ENCODE data around the gene DEF6.

DEF6 gene

DNA sequence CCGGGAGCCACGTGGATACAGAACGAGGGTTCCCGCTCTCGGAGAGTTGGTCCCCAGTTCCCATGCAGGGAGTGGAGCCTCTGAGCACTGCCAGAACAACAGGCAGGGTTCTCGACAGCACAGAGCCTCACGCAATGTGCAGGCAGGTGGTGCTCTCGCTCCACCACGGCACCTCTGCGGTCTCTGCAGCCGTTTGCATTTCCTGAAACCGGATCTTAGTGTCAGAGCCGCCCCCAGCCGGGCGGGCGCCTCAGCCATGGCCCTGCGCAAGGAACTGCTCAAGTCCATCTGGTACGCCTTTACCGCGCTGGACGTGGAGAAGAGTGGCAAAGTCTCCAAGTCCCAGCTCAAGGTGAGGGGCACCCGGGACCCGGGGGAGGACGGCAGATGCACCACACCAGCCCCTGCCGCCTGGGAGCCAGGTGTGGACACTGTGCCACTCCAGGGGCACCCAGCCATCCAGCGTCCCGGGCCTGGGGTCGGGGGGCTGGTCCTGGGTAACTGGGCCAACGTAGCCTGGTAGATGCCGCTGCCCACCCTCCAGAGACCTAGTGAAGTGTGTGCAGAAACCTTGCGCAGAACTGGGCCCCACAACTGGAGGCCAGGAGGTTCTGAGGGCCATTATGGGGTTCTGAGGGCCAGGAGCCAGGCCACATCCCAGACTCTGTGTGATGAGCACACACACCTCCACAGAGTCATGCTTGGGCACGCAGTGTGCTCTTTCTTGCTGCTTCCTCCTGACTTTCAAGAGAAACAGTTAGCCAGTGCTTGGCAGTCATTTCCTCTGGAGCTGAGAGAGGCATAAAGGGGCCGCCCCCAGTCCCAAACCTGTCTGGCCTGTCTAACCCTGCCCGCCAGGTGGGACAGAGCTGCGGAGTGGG is at the start of gene DEF6:
DEF6 (plus strand) TSS at position 218 of the 881 bp plus-strand sequence; CDS start at position 257, 39 bp downstream.
- DNase-seq = peak; percentile 44

DNA sequence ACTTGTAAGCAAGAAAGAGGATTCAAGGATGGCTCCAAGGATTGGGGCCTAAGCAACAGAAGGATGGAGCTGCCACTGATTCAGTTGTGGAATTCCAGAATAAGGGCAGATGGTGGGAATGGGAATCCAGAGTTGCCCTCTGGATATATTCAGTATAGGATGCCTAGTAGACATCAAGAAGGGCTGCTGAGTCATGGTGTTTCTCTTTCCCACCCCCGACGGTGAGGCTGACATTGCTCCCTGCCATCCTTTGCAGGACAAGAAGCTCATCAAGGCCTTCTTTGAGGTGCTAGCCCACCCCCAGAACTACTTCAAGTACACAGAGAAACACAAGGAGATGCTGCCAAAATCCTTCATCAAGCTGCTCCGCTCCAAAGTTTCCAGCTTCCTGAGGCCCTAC is 49.3 kb upstream of the DEF6 start:
- DNase-seq = no peak

- DNase-seq = no peak
These were observed 48.7 kb upstream of the DEF6 start for GRCh38 chr6:35248965-35249364.

DNA sequence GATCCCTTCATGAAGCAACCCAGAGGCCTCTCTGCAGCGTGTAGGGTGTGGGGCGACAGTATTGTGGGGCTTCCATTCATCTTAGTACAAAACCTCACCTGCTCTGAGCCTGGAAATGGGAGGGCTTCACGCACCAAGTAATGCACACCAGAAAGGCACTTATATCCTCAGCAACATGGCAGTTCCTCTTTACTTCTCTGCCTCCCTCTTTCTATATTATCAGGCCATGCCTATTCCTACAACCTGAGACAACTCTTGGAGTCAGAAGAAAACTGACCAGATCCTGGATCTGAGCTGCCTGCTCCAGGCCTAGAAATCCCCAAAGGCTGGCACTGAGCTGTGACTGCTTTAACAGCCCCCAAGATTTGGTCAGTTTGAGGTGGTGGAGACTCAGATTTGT is 45.7 kb upstream of the DEF6 start:
- no peak for DNase-seq

GRCh38 chr6:35253249-35253648 is 44.4 kb upstream of the DEF6 start:
- no peak for DNase-seq

DNA sequence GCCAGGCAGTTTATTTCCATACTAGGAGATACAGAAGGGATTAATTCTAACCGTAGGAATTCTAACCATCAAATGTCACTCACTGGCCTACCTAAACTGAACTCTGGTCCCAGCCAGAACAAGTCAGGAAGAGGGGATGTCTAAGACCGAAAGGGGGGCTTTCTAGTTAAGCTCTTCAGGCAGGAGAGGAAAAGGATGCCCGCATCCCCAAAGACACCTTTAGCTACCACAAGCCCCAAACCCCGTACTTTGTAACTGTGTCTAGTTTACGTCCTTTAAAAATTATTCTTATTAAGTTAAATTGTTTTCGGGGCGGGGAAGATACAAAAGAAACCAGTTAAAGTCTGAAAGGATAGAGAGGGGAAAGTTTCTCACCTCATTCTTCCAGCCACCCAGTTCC is 39.3 kb upstream of the DEF6 start:
- DNase-seq = no peak

DNA sequence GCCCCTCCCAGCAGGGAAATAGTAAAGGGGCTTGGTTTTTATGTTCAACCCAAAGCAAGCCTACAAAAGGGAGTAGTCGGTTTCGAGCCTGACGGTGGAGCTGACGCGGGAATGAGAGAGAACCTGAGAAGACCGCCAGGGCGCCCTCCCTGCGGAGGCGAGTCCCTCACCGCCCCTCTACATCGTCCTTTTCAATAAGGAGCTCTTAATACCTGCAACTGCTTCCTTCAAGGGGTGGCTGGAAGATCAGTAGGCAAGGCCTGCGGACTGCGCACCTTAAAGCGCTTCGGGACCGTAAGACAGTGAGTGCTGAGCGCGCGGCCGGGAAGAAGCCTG is 38.8 kb upstream of the DEF6 start:
- DNase-seq = no peak

- DNase-seq = peak; percentile 90
These were observed 38.2 kb upstream of the DEF6 start, which contains the start of gene ZNF76 for GRCh38 chr6:35259194-35259947. ZNF76 (plus strand) TSS chr6:35259735; CDS start chr6:35281152, 21,417 bp downstream.

DNA sequence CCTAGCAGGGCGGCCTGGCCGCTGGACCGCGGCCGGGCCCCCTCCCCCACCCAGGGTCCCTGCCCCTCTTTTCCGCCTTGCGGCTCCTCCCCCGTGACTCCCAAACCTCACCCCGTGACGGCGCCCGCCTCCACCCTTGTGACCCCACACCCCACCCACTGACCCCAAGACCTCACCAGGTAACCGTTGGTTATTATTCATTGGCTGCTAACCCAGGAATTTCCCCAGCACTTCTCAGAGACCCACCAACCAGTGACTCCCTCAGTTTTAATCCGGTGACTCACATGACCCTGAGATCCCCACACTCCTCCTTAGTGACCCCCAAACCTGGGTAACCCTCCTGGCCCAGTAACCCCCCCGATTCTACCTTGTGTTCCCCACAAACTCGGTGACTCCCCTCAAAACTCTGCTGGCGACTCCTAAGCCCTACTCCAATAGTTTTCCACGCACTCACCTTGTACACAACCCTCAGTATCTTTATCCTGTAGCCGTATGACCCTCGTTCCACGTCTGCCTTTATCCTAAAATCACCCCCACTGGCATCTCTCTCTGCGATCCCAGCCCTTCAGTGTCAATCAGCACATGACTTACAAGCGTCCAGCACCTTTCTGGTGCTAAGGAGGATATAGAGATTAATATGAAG is 37.5 kb upstream of the DEF6 start:
- DNase-seq = no peak

DNA sequence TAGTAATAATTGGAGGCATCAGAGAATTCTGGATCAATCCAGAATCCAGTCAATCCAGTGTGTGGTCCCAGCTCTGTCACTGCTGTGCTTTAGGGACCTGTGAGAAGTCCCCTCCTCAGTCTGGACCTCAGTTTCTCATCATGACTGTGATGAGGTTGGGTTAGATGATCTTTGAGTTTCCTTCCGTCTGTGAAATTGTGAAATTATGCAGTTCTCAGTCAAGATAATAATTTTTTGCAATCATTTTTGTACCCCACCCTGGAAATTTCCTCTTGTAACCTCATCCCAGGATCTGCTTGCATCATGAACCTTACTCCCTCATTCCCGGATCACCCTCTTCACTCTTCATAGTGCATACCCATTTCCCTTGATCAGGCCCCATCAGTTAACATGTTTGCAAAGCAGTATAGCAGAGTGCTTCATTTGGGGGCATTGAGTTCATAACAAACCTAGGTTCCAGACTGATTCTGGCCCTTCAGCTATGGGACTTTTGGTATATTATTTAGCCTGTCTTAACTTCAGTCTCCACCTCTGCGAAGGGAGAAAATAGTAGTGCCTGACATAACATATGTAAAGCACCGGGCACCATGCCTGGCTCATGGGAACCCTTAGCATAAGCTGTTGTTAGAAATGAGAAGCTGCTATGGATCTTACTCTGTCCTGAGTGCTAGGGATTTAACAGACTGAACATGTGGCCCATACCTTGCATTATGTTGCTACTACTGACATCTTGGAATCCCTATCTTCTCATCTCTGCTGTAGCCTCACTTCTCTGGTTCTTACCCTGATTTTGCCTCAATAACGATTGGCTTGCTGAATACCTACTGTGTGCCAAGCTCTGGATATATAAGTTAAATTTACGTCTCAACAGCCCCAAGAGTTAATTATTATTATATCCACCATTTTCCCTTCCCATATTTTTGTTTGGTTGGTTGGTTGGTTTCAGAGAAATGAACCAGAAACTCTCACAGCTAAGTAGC is 36.7 kb upstream of the DEF6 start:
- DNase-seq = no peak

DNA sequence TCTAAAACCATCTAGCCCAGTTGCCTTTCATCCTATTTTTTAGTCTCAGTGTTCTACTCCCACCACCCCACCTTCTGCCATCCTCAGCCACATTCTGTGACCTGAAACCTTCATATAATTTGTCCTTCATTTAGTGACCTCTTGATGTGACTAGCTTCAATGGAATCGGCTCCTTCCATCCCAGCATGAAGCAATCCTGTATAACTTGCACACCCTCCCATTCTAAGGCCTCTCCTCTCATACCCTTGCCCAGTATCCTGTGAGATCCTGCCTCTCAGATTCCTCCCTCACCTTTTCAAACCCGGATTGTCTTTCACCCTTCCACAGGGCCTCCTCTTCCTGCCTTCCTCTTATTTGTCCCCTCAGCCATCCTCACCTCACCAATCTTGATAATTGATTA is 35.0 kb upstream of the DEF6 start:
- DNase-seq = no peak

- no peak for DNase-seq
These were observed 32.9 kb upstream of the DEF6 start for GRCh38 chr6:35264550-35265274.

GRCh38 chr6:35265523-35265922 is 32.1 kb upstream of the DEF6 start:
- no peak for DNase-seq

- DNase-seq = no peak
These were observed 30.2 kb upstream of the DEF6 start for GRCh38 chr6:35267446-35267845.

GRCh38 chr6:35267897-35268296 is 29.7 kb upstream of the DEF6 start:
- DNase-seq = no peak

- DNase-seq = no peak
These were observed 25.6 kb upstream of the DEF6 start for GRCh38 chr6:35272005-35272404.

DNA sequence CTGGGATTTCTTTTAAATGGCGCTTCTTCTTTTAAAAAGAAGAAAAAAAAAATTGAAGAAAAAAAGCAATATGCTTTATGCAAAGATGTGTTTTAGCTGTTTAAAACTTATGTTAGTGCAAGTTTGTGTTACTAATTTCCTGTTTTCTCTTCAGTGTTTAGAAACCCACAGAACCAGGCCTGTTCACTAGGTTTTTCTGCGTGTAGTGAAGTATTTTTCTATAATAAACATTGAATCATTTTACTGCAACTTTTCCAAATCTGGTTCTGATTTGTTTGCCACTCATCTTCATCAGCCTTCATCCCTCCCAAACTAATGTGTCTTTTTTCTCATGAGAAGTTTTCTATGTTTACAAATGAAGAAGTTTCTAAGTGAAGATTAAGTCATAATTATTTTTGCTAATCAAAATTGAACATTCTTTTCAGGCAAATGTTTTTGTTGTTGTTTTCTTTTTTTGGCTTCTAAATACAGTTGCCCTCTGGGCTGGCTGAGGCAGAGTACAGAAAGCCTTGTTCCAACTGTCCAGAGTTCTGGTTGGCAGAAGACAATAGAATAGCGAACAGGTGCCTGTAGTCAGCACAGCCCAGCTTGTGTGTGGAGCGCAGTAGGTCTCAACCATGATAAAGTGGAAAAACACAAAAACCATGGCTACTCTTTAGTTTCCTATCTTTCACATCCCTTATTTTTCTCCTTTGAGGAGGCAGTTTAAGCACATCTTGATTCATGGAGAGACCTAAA is 23.6 kb upstream of the DEF6 start:
- DNase-seq = no peak

- DNase-seq = no peak
These were observed 21.8 kb upstream of the DEF6 start for GRCh38 chr6:35275744-35276260.

- no peak for DNase-seq
These were observed 18.9 kb upstream of the DEF6 start for GRCh38 chr6:35278708-35279107.

GRCh38 chr6:35280903-35281302 is 16.7 kb upstream of the DEF6 start:
- DNase-seq = no peak

DNA sequence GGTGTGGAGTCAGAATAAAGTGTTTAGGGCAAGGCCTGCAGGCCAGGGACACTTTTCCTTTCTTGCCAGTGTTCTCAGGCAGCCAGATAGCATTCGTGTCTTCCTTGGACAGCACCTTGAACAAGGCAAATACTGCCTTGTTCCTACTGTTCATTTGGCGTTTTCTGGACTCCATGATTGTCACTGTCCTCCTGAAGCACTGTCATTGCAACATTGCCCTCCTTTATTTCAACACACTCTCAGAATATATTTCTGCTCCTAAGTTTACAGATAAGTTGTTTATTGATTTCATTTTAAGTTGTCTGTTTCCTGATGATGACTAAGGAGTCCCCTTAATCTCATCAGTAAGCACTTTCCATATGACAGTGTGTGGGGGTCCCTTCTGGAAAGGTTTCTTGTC is 15.1 kb upstream of the DEF6 start:
- no peak for DNase-seq
